ENCODE results near the gene DPYSL5.

The DPYSL5 gene

DNA sequence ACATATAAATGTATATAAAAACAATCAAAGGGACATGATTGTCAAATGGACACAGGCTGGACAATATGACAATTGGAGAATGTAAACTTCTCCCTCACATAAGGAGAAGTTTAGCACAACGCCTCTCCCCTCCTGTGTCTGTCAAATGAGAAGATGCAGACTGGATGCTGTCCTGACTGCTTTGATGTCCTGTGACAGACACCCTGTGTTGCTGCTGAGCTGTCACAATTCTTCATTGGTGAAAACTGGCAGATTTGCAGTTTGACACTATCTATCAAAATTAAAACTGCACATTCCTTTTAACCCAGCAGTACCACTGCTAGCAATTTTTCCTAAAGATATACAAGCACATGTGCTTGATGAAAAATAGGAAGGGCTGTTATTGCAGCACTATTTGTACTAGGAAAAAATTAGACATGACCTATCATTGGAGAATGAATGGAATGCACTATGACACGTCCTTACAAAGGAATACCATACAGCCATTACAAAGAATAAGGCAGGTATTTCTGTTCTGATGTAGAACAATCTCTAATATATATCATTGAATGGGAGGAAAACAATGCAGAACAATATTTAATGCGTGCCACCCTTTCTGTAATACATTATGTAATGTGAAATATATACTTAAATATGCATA is 12.4 kb downstream of the DPYSL5 start:
- DNase-seq (ENCODE audit: low read depth), result no peak
- no peak overlapping the region for H3K4me3 ChIP-seq (ENCODE audit: low read length)
- TF ChIP-seq, protein P1, sequence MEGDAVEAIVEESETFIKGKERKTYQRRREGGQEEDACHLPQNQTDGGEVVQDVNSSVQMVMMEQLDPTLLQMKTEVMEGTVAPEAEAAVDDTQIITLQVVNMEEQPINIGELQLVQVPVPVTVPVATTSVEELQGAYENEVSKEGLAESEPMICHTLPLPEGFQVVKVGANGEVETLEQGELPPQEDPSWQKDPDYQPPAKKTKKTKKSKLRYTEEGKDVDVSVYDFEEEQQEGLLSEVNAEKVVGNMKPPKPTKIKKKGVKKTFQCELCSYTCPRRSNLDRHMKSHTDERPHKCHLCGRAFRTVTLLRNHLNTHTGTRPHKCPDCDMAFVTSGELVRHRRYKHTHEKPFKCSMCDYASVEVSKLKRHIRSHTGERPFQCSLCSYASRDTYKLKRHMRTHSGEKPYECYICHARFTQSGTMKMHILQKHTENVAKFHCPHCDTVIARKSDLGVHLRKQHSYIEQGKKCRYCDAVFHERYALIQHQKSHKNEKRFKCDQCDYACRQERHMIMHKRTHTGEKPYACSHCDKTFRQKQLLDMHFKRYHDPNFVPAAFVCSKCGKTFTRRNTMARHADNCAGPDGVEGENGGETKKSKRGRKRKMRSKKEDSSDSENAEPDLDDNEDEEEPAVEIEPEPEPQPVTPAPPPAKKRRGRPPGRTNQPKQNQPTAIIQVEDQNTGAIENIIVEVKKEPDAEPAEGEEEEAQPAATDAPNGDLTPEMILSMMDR (conservative IDR thresholded peaks at IDR 0.05; ENCODE audit: low read depth, low read length), result no peak

GRCh38 chr2:26861610-26862224 is 13.8 kb downstream of the DPYSL5 start:
- no peak overlapping the region for H3K4me3 ChIP-seq (ENCODE audit: low read length)
- TF ChIP-seq, protein P1 (conservative IDR thresholded peaks at IDR 0.05; ENCODE audit: low read depth, low read length), result no peak

GRCh38 chr2:26864226-26864625 is 16.3 kb downstream of the DPYSL5 start:
- TF ChIP-seq, protein P1 (conservative IDR thresholded peaks at IDR 0.05; ENCODE audit: low read depth, low read length), result no peak
- H3K4me3 ChIP-seq (ENCODE audit: low read length), result no peak overlapping the region
- DNase-seq (ENCODE audit: low read depth), result no peak

More at GRCh38 chr2:26861610-26862224, 13.8 kb downstream of the DPYSL5 start:
- DNase-seq (ENCODE audit: low read depth), result no peak

- no peak for DNase-seq (ENCODE audit: low read depth)
- TF ChIP-seq, protein P1 (conservative IDR thresholded peaks at IDR 0.05; ENCODE audit: low read depth, low read length), result no peak
- no peak overlapping the region for H3K4me3 ChIP-seq (ENCODE audit: low read length)
Measured at GRCh38 chr2:26864646-26865045, 16.7 kb downstream of the DPYSL5 start.

GRCh38 chr2:26870585-26871095 is 22.7 kb downstream of the DPYSL5 start:
- H3K4me3 ChIP-seq (ENCODE audit: low read length), result no peak overlapping the region
- no peak for DNase-seq (ENCODE audit: low read depth)
- TF ChIP-seq, protein P1 (conservative IDR thresholded peaks at IDR 0.05; ENCODE audit: low read depth, low read length), result no peak

- no peak overlapping the region for H3K4me3 ChIP-seq (ENCODE audit: low read length)
- no peak for DNase-seq (ENCODE audit: low read depth)
- TF ChIP-seq, protein P1 (conservative IDR thresholded peaks at IDR 0.05; ENCODE audit: low read depth, low read length), result no peak
Measured at GRCh38 chr2:26873286-26873983, 25.5 kb downstream of the DPYSL5 start.

Measured in retinal pigment epithelial cell (primary cell).